ENCODE measurements around the gene HIF3A.
"Not testable (repeated sequence)": the region's sequence is repeated elsewhere in the genome, so short reads cannot be mapped to it uniquely, and the experiment has no call there.

Gene HIF3A

DNA sequence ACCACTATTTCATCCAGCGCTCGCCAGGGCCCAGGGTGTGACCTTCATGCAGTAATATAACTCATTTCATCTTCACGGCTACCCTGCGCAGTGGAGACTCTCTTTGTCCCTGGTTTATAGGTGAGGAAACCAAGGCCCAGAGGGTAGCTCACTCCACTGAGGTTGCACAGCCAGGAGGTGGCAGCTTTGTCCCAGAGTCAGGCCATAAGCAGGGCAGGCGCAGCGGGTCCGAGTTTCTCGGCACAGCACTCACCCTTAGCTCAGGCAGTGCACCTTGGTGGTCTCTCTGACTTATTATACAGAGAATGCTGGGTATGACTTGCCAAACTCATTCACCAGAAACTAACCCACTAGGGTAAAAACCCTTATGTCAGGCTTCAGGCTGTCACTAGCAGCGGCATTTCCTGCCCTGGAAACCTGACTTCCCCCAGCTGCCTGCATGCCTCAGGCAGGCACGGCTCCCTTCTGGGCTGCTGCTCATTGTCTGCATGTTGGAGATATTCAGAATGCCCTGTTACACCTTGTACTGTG is 74.6 kb downstream of the HIF3A start:
- ChIA-PET POLR2A (no interaction called here), CTCF (interaction anchor here (0.7 to 1.7 kb wide), 5 partner anchors 9 to 91 kb away, joined by 4 to 8 read pairs (median 4); partner anchors contain the start of gene PPP5C)
- TF ChIP-seq CTCF (IDR thresholded peaks at IDR 0.05; ENCODE audit: insufficient read depth, low read length, missing control alignments), result no peak
- DNase-seq (ENCODE audit: low read depth, low spot score), result no peak
- H3K4me3 ChIP-seq (ENCODE audit: low read depth, low read length), result no peak overlapping the region

GRCh38 chr19:46372901-46373490 is 76.2 kb downstream of the HIF3A start:
- ChIA-PET POLR2A (no interaction called here), CTCF (interaction anchor here (0.8 to 1.9 kb wide), 12 partner anchors 8 to 93 kb away, joined by 3 to 8 read pairs (median 4); partner anchors contain the start of gene PPP5C)
- no peak overlapping the region for H3K4me3 ChIP-seq (ENCODE audit: low read depth, low read length)

GRCh38 chr19:46373491-46374359 is 76.9 kb downstream of the HIF3A start:
- H3K4me3 ChIP-seq (ENCODE audit: low read depth, low read length), result no peak overlapping the region
- TF ChIP-seq CTCF (IDR thresholded peaks at IDR 0.05; ENCODE audit: insufficient read depth, low read length, missing control alignments), result no peak
- DNase-seq (ENCODE audit: low read depth, low spot score), result no peak
- ChIA-PET CTCF (interaction anchor here (0.8 to 2.1 kb wide), 10 partner anchors 9 to 113 kb away, joined by 3 to 7 read pairs (median 4); partner anchors contain the start of gene PPP5C), POLR2A (interaction anchor here (0.6 kb wide), 1 partner anchor 21 kb away, joined by 4 read pairs; no protein-coding TSS in a partner anchor)

More at GRCh38 chr19:46372901-46373490, 76.2 kb downstream of the HIF3A start:
- TF ChIP-seq CTCF (IDR thresholded peaks at IDR 0.05; ENCODE audit: insufficient read depth, low read length, missing control alignments), result peak; percentile 41
- no peak for DNase-seq (ENCODE audit: low read depth, low spot score)

GRCh38 chr19:46374536-46375475 is 78.0 kb downstream of the HIF3A start:
- H3K4me3 ChIP-seq (ENCODE audit: low read depth, low read length), result no peak overlapping the region
- POLR2A ChIA-PET, result no interaction called here
- no peak for DNase-seq (ENCODE audit: low read depth, low spot score)
- CTCF ChIA-PET, result interaction anchor here (0.7 to 2.1 kb wide), 6 partner anchors 21 to 112 kb away, joined by 3 to 7 read pairs (median 4); partner anchors contain the start of gene PPP5C
- no peak for TF ChIP-seq CTCF (IDR thresholded peaks at IDR 0.05; ENCODE audit: insufficient read depth, low read length, missing control alignments)

GRCh38 chr19:46375476-46376067 is 78.7 kb downstream of the HIF3A start:
- DNase-seq (ENCODE audit: low read depth, low spot score); H3K4me3 ChIP-seq (ENCODE audit: low read depth, low read length); POLR2A ChIA-PET: not testable (repeated sequence)
- CTCF ChIA-PET, result interaction anchor here (0.7 to 12.8 kb wide), 3 partner anchors 18 to 95 kb away, joined by 3 to 151 read pairs (median 7); partner anchors contain the start of gene PPP5C

Data from AG04449 (cell line).